Activated T-cell treated with anti-CD3 and anti-CD28 coated beads, Interleukin-2, amount 50 U/mL, for 48 hours (primary cell): ENCODE measurements around the gene GYS1.

Experiments
- DNase-seq, 2 experiments: peaks; one replicate each; pipeline ENCODE4 v3.0.0-alpha.2; 2020

GYS1 gene

GRCh38 chr19:48988286-48988685 lies 4.8 kb downstream of the GYS1 start:
- no peak for DNase-seq

DNA sequence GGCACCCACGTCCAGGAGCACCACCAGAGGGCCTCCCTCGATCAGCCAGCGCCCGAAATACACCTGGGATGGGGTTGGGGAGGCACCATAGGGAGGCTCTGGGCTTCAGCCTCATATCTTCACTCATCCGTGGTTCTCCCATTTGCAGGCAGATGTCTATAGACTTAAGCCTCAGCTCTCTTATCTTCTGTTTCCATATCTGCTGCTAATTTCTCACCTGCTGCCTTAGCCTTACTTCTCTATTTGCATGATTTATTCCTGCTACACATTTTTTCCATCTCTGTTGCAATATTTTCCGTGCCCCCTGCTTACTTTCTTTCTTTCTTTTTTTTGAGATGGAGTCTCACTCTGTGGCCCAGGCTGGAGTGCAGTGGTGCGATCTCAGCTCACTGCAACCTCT lies 5.8 kb downstream of the GYS1 start:
- DNase-seq = no peak

- DNase-seq = no peak
Observed at GRCh38 chr19:48986211-48986610, 6.9 kb downstream of the GYS1 start.

GRCh38 chr19:48985711-48986110 lies 7.4 kb downstream of the GYS1 start:
- no peak for DNase-seq

GRCh38 chr19:48982280-48982679 lies 10.8 kb downstream of the GYS1 start:
- no peak for DNase-seq

DNA sequence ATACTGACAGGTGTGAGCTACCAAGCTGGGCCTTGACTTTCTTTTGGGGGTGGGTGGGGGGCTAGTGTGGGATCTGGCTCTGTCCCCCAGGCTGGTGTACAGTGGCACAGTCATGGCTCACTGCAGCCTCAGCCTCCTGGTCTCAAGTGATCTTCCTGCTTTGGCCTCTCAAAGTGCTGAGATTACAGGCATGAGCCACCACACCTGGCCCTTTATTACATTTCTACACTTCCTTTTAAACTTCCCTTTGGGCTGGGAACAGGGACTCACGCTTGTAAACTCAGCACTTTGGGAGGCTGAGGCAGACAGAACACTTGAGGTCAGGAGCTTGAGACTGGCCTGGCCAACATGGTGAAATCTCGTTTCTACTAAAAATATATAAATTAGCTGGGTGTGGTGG lies 16.0 kb downstream of the GYS1 start:
- DNase-seq = no peak

GRCh38 chr19:48975947-48976847 lies 16.9 kb downstream of the GYS1 start:
- peak; percentile 56 to 57 for DNase-seq

DNA sequence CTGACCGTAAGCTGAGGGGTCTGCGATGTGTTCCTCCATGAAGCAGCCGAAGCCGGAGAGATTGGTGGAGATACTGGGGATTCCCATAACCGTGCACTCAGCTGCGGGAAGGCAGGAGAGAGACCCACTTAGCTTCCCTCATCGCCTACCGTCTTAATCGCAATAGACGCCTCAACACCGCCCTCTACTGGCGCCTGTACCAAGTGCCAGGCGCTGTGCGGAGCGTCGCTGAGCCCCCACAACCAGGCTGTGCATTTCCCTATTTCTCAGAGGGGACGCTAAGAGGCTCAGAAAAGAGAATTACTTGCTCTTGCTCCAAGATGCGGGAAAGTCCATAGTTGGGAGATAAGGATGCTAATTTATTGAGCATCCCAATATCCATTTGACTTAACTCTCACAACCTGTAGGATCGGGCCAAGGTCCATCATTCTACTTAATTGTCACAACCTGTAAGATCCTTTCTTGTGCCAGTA lies 22.1 kb downstream of the GYS1 start:
- DNase-seq = peak; percentile 88

DNA sequence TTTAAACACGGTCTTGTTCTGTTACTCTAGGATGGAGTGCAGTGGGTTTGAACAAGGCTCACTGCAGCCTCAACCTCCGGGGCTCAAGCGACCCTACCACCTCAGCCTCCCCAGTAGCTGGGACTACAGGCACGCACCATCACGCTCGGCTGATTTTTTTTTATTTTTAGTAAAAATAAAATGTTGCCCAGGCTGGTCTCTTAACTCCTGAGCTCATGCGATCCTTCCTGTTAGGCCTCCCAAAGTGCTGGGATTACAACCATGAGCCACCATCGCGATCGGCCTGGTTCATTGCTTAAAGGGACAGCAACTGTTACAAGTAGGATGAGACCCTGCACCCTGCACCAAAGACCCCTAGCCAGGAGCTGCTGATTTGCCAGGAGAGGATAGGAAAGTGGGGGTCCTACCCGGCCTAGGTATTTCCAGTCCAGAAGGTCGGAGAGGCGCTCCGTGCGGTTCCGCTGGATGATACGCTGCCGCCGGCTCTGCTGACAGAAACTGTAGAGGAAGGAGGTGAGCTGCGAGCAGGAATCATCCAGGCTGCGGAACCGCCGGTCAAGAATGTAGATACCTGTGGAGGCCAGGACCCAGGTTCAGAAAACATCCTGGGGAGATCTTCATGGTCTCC lies 22.9 kb downstream of the GYS1 start:
- no peak for DNase-seq

- no peak for DNase-seq
Observed at GRCh38 chr19:48969276-48970138, 23.6 kb downstream of the GYS1 start.

GRCh38 chr19:48968813-48969218 lies 24.3 kb downstream of the GYS1 start:
- no peak for DNase-seq

DNA sequence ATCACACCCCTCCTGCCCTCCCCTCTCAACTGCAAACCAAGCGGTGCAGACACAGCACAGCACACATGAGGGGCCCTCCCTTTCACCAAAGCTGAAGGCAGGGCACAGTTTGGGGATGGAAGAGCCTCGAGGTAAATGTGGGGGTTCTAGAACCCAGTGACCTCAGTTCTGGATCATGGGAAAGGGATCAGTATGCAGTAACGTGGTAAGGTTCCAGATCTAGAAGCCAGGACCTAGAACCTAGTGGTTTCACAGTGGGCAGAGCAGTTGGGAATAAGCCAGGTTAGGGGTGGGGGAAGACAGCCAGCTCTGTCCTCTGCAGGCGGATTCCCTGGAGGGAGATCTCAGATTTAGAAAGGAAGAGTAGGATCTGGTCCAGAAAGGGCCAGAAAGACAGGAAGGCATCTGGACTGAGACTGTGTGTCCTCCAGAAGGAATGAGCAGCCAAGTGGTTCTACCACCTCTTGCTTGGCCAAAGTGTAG lies 24.9 kb downstream of the GYS1 start:
- DNase-seq = no peak

GRCh38 chr19:48967346-48968178 lies 25.5 kb downstream of the GYS1 start:
- peak in 1 of 2 experiments; percentile 31 for DNase-seq

DNA sequence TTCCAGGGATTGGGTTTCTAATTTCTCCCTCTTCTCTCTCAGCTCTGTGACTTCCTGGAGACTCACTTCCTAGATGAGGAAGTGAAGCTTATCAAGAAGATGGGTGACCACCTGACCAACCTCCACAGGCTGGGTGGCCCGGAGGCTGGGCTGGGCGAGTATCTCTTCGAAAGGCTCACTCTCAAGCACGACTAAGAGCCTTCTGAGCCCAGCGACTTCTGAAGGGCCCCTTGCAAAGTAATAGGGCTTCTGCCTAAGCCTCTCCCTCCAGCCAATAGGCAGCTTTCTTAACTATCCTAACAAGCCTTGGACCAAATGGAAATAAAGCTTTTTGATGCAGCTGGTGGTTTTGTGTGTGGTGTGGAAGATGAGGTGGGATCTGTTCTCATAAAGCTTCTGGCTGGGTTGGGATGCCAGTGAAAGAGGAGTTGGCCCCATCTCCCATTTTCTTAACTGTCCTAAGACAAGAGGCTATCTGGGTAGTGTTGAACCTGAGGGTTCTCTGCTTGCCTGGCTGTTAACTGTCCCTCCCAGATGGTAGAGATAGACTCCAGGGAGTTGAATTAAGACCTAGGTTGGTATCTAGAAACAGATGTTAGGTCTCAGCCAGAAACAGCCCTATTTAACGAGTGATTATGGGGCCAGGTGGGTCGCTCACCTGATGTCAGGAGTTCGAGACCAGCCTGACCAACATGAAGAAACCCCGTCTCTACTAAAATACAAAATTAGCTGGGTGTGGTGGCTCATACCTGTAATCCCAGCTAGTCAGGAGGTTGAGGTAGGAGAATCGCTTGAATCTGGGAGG lies 26.4 kb downstream of the GYS1 start:
- DNase-seq = peak in 1 of 2 experiments; percentile 32

DNA sequence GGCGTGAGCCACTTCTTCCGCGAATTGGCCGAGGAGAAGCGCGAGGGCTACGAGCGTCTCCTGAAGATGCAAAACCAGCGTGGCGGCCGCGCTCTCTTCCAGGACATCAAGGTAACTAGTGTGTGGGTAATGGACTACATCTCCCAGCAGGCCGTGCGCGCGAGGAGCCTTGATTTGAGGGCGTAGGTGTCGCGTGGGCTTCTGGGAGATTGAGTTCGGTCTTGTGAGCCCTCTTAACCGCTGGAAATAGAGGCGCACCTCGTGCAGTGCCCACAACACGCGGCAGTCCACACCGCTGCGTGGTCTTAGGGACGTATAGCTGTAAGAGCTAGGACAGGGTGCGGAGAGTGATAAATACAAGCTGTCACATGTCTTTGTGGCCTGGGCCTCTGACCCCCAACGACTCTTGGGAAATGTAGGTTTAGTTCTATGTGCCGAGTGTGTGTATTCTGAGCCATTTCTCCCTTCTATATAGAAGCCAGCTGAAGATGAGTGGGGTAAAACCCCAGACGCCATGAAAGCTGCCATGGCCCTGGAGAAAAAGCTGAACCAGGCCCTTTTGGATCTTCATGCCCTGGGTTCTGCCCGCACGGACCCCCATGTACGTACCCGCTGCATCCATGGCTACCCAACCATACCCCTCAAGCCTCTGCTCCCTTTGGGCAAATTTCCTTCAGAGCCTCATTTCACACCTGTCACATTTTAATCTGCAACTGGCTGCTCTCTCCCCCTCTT lies 27.1 kb downstream of the GYS1 start:
- DNase-seq = peak; percentile 94 to 95

- DNase-seq = peak; percentile 94 to 96
Observed at GRCh38 chr19:48965040-48965805, 27.9 kb downstream of the GYS1 start, which contains the start of gene FTL. FTL (plus strand) TSS chr19:48965309; CDS start chr19:48965508, 199 bp downstream.

DNA sequence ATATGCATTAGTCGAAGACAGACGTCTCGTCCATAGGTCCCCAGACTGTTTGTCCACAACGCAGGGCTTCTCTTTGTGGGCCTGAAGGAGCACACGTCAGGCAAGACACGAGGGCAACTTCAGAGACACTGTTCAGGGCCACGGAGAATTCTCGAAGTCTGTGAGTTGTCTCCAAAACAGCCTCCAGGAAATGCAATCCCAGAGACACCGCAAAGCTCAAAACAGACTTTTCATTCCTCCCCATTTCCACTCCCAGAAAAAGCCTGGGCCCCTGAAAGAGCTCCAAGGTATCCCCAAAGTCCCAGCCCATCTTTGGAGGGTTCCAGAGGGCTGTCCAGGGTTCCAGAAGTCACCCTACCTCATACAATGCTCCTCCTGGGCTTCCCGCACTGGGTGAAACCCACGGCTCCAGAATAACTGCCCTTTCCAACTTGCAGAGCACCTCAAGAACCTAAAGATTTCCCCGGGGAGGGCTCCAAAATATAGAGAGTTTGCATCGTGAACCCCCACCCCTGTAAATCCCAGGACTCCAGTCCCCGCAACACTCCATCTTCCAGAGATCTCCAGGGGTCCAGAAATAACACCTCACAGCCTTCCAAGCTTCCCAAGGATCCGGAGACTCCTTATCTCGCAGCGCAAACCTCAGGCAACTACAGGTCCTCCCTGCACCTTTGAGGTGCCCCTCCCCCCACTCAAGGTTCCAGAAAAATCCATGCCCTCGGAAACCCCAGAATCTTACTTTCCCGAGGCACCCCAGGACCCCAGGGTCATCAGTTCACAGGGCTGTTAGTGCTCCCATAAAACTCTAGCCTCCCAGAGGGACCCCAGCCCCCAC lies 28.7 kb downstream of the GYS1 start:
- DNase-seq = no peak

- peak; percentile 83 to 88 for DNase-seq
Observed at GRCh38 chr19:48963371-48964204, 29.5 kb downstream of the GYS1 start.
